ENCODE data around the gene HOPX. TPM values are rescaled to one million over a fixed set of nuclear protein-coding genes. Genes with fewer than 3 reads are reported as not detected.

Gene HOPX
- total RNA-seq, 3 donors from 2014 or later, result 1.3 to 5.6 (median 1.9) TPM

GRCh38 chr4:56653461-56654237 is 27.4 kb downstream of the HOPX start:
- no peak for TF ChIP-seq CTCF (IDR thresholded peaks at IDR 0.05)
- Histone ChIP-seq H3K4me1 (ENCODE audit: low read depth) (peaks cover 4% of the 10 kb centered on the region), H3K9me3 (no peaks in the 10 kb centered on the region), H3K36me3 (ENCODE audit: low read depth) (no peaks in the 10 kb centered on the region), H3K4me3 (no peak overlapping the region)
- peak; percentile 30 for ATAC-seq
- intact Hi-C loops (cut with DNase I, micrococcal nuclease), result no loop called here
- peak in 2 of 3 donors; percentile 11 to 28 for DNase-seq

- Histone ChIP-seq H3K36me3 (ENCODE audit: low read depth) (no peaks in the 10 kb centered on the region), H3K4me3 (no peak overlapping the region), H3K9me3 (no peaks in the 10 kb centered on the region), H3K4me1 (ENCODE audit: low read depth) (peaks cover 4% of the 10 kb centered on the region)
- intact Hi-C loops (cut with DNase I, micrococcal nuclease), result no loop called here
- no peak for TF ChIP-seq CTCF (IDR thresholded peaks at IDR 0.05)
- ATAC-seq, result no peak
- no peak for DNase-seq
Observed at GRCh38 chr4:56652196-56652595, 28.9 kb downstream of the HOPX start.

DNA sequence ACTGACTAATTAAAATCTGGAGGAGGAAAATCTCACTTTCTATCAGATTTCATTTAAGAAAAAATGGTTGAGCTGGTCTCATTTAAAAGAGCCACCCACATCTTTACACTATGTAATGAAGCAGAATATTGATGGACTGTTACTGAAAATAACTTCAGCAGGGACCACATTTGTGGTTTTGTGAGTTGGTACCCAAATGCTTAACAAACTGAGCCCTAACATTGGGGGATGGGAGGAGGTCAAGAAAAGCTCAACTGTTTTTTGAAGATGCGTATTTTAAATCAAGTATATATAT is 30.1 kb downstream of the HOPX start:
- no peak for TF ChIP-seq CTCF (IDR thresholded peaks at IDR 0.05)
- no peak for ATAC-seq
- Histone ChIP-seq H3K4me1 (ENCODE audit: low read depth) (peaks cover 4% of the 10 kb centered on the region), H3K9me3 (no peaks in the 10 kb centered on the region), H3K36me3 (ENCODE audit: low read depth) (no peaks in the 10 kb centered on the region), H3K4me3 (no peak overlapping the region)
- intact Hi-C loops (cut with DNase I, micrococcal nuclease), result no loop called here
- DNase-seq, result no peak

DNA sequence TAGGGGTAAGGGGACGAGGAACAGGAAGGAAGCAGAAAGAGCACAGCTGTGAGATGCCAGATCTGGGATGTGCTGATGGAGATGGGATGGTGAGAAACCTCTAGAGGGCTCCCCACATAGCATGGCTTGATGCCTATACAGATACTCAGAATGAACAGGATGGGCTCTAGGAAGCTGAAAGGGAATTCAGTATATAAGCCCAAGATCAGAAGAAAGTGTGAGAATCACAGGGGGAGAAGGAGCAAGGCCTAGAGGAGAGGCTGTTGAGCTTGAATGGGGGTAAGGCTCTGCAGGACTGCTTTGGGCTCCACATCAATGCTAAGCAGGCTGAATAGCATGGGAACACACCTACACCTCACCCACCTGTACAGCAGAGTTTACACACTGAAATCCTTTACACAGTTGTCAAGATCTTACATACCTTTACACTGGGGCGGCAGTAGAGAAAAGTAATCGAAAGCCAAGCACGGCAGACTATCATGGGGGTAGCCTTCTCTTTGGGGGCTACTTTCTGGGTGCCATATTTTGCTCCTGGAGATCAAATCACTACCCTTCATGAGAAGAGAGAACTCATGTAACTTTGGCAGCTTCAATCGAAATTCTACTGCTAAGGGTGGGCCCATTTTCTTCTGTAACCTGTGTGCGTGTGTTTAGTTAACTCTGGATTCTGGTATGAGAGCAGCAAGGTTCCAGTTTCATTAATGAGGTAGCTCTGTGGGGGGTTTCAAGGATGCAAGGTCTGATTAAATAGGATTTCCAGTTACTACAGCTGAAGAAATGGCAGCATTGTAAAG is 30.6 kb downstream of the HOPX start:
- no peak for DNase-seq
- Histone ChIP-seq H3K4me1 (ENCODE audit: low read depth) (peaks cover under 1% of the 10 kb centered on the region), H3K9me3 (no peaks in the 10 kb centered on the region), H3K36me3 (ENCODE audit: low read depth) (no peaks in the 10 kb centered on the region), H3K4me3 (no peak overlapping the region)
- TF ChIP-seq CTCF (IDR thresholded peaks at IDR 0.05), result no peak
- intact Hi-C loops (cut with DNase I, micrococcal nuclease), result no loop called here
- peak; percentile 20 for ATAC-seq

DNA sequence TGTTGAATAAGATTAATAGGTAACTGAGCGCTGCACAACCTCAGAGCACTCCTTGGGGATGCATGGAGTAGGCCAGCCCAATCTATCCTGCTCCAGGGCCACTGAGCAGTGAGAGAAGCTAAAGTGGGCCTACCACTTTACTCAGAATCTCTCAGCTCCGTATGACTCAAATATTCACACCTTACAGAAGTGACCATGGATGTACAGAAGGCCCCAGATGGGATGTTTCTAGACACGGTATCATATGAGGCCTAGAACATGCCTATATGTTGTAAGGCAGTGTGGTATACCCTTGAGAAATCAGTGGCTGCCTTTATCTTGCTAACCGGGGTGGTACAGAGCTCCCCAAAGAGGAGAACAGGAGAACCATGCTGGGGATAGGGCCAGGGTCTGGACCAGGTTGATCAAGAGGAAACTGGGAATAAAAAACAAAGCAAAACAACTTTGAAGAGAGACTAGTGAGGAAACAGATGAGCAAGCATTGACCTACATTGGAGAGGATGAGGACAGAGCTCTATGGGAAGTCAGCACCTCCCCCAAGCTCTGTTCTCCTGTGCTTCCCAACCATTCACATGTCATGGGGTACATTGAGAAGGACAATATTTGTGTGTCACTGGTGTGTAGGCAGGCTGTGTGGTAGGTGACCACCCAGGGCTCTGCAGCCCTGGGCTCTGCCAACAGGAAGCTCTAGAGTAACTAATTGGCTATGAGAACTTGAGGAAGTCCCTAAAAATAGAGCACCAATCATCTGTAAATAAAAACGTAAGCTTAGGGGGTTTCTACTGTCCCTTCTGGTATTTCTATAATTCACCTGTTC is 31.4 kb downstream of the HOPX start:
- intact Hi-C loops (cut with DNase I, micrococcal nuclease), result no loop called here
- peak; percentile 12 for ATAC-seq

More for the DNA sequence above, 31.4 kb downstream of the HOPX start:
- no peak for TF ChIP-seq CTCF (IDR thresholded peaks at IDR 0.05)
- Histone ChIP-seq H3K36me3 (ENCODE audit: low read depth) (no peaks in the 10 kb centered on the region), H3K4me3 (no peak overlapping the region), H3K4me1 (ENCODE audit: low read depth) (no peaks in the 10 kb centered on the region), H3K9me3 (no peaks in the 10 kb centered on the region)
- DNase-seq, result no peak

Data from mucosa of descending colon (tissue), 3 donors.